Ovary (tissue), 3 donors: ENCODE measurements around the gene CCBE1.

Source experiments
- CTCF ChIP-seq, 3 donors: fragments of 450-650 bp in 2 of 3; fragments of 200-600 bp in 1 of 3; IDR thresholded peaks; one replicate each; pipeline versions ENCODE4 v1.5.1 to v1.8.0; 2016 to 2022; ENCODE audit warnings: antibody characterized with exemption in 3 of 3, mild to moderate bottlenecking in 1 of 3
- EP300 ChIP-seq: sonication (generic); formaldehyde crosslinking; IDR thresholded peaks from one replicate; pipeline ENCODE4 v1.6.1; 2017; ENCODE audit warnings: antibody characterized with exemption
- POLR2A ChIP-seq: fragments of 450-650 bp; IDR thresholded peaks from one replicate; pipeline ENCODE4 v1.6.1; 2017; ENCODE audit warnings: antibody characterized with exemption, mild to moderate bottlenecking, moderate library complexity
- donor health status: DM: no; HTN: no; CAD: no.

GRCh38 chr18:59400407-59400806 is 296.8 kb downstream of the CCBE1 start:
- no peak for TF ChIP-seq CTCF (IDR thresholded peaks at IDR 0.05)
- no peak for TF ChIP-seq POLR2A
- TF ChIP-seq EP300: no peak
